Activated naive CD8-positive, alpha-beta T cell treated with anti-CD3 and anti-CD28 coated beads, Interleukin-2, amount 10 ng/mL, durations not matched to agents 7 days and 5 days (primary cell): ENCODE data around the gene HFE. TPM values are rescaled to one million over a fixed set of nuclear protein-coding genes. Genes with fewer than 3 reads are reported as not detected.
"Not testable (repeated sequence)": the region's sequence is repeated elsewhere in the genome, so short reads cannot be mapped to it uniquely, and the experiment has no call there.

Experiments used
- ATAC-seq: fragments of 150-1000 bp; cut with Tn5 transposase; one replicate; pipeline ENCODE4 v1.10.0; 2021; ENCODE audit warnings: low read depth, moderate library complexity
- POLR2A ChIA-PET: fragments of 350-600 bp; sonication (Branson Sonifier 250); formaldehyde crosslinking; loops from one replicate; lab custom pipeline; 2021; ENCODE audit warnings: antibody characterized with exemption; lab: Charles Lee
- DNase-seq: peaks from one replicate; pipeline ENCODE4 v3.0.0; 2021
- H3K27ac Mint-ChIP-seq: one replicate; pipeline ENCODE4 v1.8.0; 2022; ENCODE audit warnings: mild to moderate bottlenecking, mixed read lengths
- H3K27me3 Mint-ChIP-seq: one replicate; pipeline ENCODE4 v1.8.0; 2022; ENCODE audit warnings: mild to moderate bottlenecking, moderate library complexity, mixed read lengths
- H3K36me3 Mint-ChIP-seq: one replicate; pipeline ENCODE4 v1.8.0; 2021; ENCODE audit warnings: mild to moderate bottlenecking, mixed read lengths
- H3K4me1 Mint-ChIP-seq: one replicate; pipeline ENCODE4 v1.8.0; 2021; ENCODE audit warnings: mixed read lengths
- H3K4me3 Mint-ChIP-seq: one replicate; pipeline ENCODE4 v1.8.0; 2022; ENCODE audit warnings: mild to moderate bottlenecking, moderate library complexity, mixed read lengths
- H3K9me3 Mint-ChIP-seq: one replicate; pipeline ENCODE4 v1.8.0; 2021; ENCODE audit warnings: mixed read lengths
- total RNA-seq, 2 experiments: library from RNA; stranded (reverse); gene quantifications; one replicate each; pipeline ENCODE4 v1.2.3, GENCODE V29; 2021

HFE gene
- total RNA-seq, 2 experiments from 2014 or later, result 5.0 to 7.2 TPM

GRCh38 chr6:26104457-26105108 is 17.4 kb downstream of the HFE start:
- ATAC-seq (no peak), DNase-seq (peak; percentile 45)
- Mint-ChIP-seq H3K4me3 (peak overlapping the region; percentile 93), H3K4me1 (peaks cover 18% of the 10 kb centered on the region), H3K27me3 (no peaks in the 10 kb centered on the region), H3K27ac (peak overlapping the region; percentile 100), H3K9me3 (no peaks in the 10 kb centered on the region), H3K36me3 (no peaks in the 10 kb centered on the region)
- POLR2A ChIA-PET, result interaction anchor here (0.6 to 10.1 kb wide), 36 partner anchors 8 to 1788 kb away, joined by 3 to 252 read pairs (median 9); partner anchors contain the start of gene HFE

GRCh38 chr6:26105109-26105730 is 18.0 kb downstream of the HFE start:
- no peaks in the 10 kb centered on the region for H3K27me3 Mint-ChIP-seq
- DNase-seq (no peak), ATAC-seq (no peak)
- H3K36me3 Mint-ChIP-seq, result no peaks in the 10 kb centered on the region
- peaks cover 18% of the 10 kb centered on the region for H3K4me1 Mint-ChIP-seq
- no peak overlapping the region for H3K4me3 Mint-ChIP-seq
- peak overlapping the region; percentile 100 for H3K27ac Mint-ChIP-seq
- no peaks in the 10 kb centered on the region for H3K9me3 Mint-ChIP-seq
- POLR2A ChIA-PET, result interaction anchor here (0.6 to 10.1 kb wide), 22 partner anchors 8 to 1788 kb away, joined by 3 to 252 read pairs (median 18); a partner anchor contains a TSS

GRCh38 chr6:26105842-26106241 is 18.6 kb downstream of the HFE start:
- H3K4me3 Mint-ChIP-seq, result no peak overlapping the region
- POLR2A ChIA-PET, result interaction anchor here (1.1 to 9.1 kb wide), 6 partner anchors 10 to 128 kb away, joined by 3 to 252 read pairs (median 34); a partner anchor contains a TSS
- H3K4me1 Mint-ChIP-seq, result peaks cover 18% of the 10 kb centered on the region
- H3K27ac Mint-ChIP-seq, result no peak overlapping the region
- H3K9me3 Mint-ChIP-seq, result no peaks in the 10 kb centered on the region
- DNase-seq (no peak), ATAC-seq (no peak)
- H3K36me3 Mint-ChIP-seq, result no peaks in the 10 kb centered on the region
- no peaks in the 10 kb centered on the region for H3K27me3 Mint-ChIP-seq

- Mint-ChIP-seq H3K9me3 (no peaks in the 10 kb centered on the region), H3K4me1 (peaks cover 15% of the 10 kb centered on the region), H3K27ac (no peak overlapping the region), H3K36me3 (peaks cover 2% of the 10 kb centered on the region), H3K4me3 (no peak overlapping the region), H3K27me3 (no peaks in the 10 kb centered on the region)
- DNase-seq, result no peak
- no peak for ATAC-seq
- POLR2A ChIA-PET, result interaction anchor here (0.9 to 9.1 kb wide), 6 partner anchors 9 to 163 kb away, joined by 3 to 252 read pairs (median 4); a partner anchor contains a TSS
Measured at GRCh38 chr6:26107935-26108334, 20.7 kb downstream of the HFE start.

- Mint-ChIP-seq H3K36me3 (peaks cover 5% of the 10 kb centered on the region), H3K27ac (no peak overlapping the region)
- POLR2A ChIA-PET, result interaction anchor here (4.0 to 9.1 kb wide), 2 partner anchors 15 to 48 kb away, joined by 43 to 252 read pairs; a partner anchor contains a TSS
Measured at GRCh38 chr6:26109772-26110171, 22.5 kb downstream of the HFE start.

GRCh38 chr6:26113570-26113969 is 26.3 kb downstream of the HFE start:
- POLR2A ChIA-PET, result interaction anchor here (1.3 to 5.8 kb wide), 4 partner anchors 9 to 70 kb away, joined by 3 to 53 read pairs (median 5); a partner anchor contains a TSS
- Mint-ChIP-seq H3K27me3 (peaks cover 3% of the 10 kb centered on the region), H3K9me3 (no peaks in the 10 kb centered on the region), H3K27ac (no peak overlapping the region), H3K4me1 (peaks cover 23% of the 10 kb centered on the region), H3K36me3 (peaks cover 8% of the 10 kb centered on the region), H3K4me3 (no peak overlapping the region)
- no peak for DNase-seq
- ATAC-seq, result no peak

More at GRCh38 chr6:26109772-26110171, 22.5 kb downstream of the HFE start:
- Mint-ChIP-seq H3K4me3 (no peak overlapping the region), H3K4me1 (peaks cover 4% of the 10 kb centered on the region), H3K27me3 (peaks cover 3% of the 10 kb centered on the region), H3K9me3 (no peaks in the 10 kb centered on the region)
- ATAC-seq (no peak), DNase-seq (no peak)

- ATAC-seq (peak; percentile 71), DNase-seq (no peak)
- H3K9me3 Mint-ChIP-seq, result no peaks in the 10 kb centered on the region
- H3K4me1 Mint-ChIP-seq, result peaks cover 23% of the 10 kb centered on the region
- peak overlapping the region; percentile 36 for H3K4me3 Mint-ChIP-seq
- peak overlapping the region; percentile 66 for H3K27ac Mint-ChIP-seq
- peaks cover 9% of the 10 kb centered on the region for H3K36me3 Mint-ChIP-seq
- POLR2A ChIA-PET, result interaction anchor here (0.7 to 5.8 kb wide), 8 partner anchors 9 to 83 kb away, joined by 3 to 53 read pairs (median 5); a partner anchor contains a TSS
- peaks cover 3% of the 10 kb centered on the region for H3K27me3 Mint-ChIP-seq
Measured at GRCh38 chr6:26115226-26115625, 28.0 kb downstream of the HFE start.

GRCh38 chr6:26116267-26116666 is 29.0 kb downstream of the HFE start:
- ATAC-seq (no peak), DNase-seq (no peak)
- Mint-ChIP-seq H3K36me3 (peaks cover 12% of the 10 kb centered on the region), H3K4me1 (peaks cover 30% of the 10 kb centered on the region), H3K27ac (no peak overlapping the region), H3K4me3 (no peak overlapping the region), H3K9me3 (no peaks in the 10 kb centered on the region), H3K27me3 (peaks cover 3% of the 10 kb centered on the region)
- POLR2A ChIA-PET, result interaction anchor here (0.6 to 5.8 kb wide), 6 partner anchors 9 to 82 kb away, joined by 3 to 53 read pairs (median 4); a partner anchor contains a TSS

- DNase-seq (no peak), ATAC-seq (no peak)
- no peak overlapping the region for H3K4me3 Mint-ChIP-seq
- POLR2A ChIA-PET, result interaction anchor here (1.2 to 3.2 kb wide), 7 partner anchors 15 to 166 kb away, joined by 4 to 36 read pairs (median 6); a partner anchor contains a TSS
- no peaks in the 10 kb centered on the region for H3K27me3 Mint-ChIP-seq
- H3K36me3 Mint-ChIP-seq, result peaks cover 9% of the 10 kb centered on the region
- H3K9me3 Mint-ChIP-seq, result no peaks in the 10 kb centered on the region
- H3K4me1 Mint-ChIP-seq, result peaks cover 40% of the 10 kb centered on the region
- no peak overlapping the region for H3K27ac Mint-ChIP-seq
Measured at GRCh38 chr6:26118999-26119398, 31.8 kb downstream of the HFE start.

- not testable (repeated sequence) for ATAC-seq, DNase-seq, H3K4me3 Mint-ChIP-seq, H3K27me3 Mint-ChIP-seq, H3K9me3 Mint-ChIP-seq, H3K27ac Mint-ChIP-seq
- Mint-ChIP-seq H3K36me3 (peaks cover 16% of the 10 kb centered on the region), H3K4me1 (peaks cover 39% of the 10 kb centered on the region)
- POLR2A ChIA-PET, result interaction anchor here (0.6 to 3.2 kb wide), 12 partner anchors 11 to 476 kb away, joined by 3 to 36 read pairs (median 4); a partner anchor contains a TSS
Measured at GRCh38 chr6:26120115-26120514, 32.9 kb downstream of the HFE start.

- Mint-ChIP-seq H3K36me3 (peaks cover 18% of the 10 kb centered on the region), H3K4me1 (peaks cover 34% of the 10 kb centered on the region), H3K9me3 (no peaks in the 10 kb centered on the region), H3K27ac (peak overlapping the region; percentile 85), H3K27me3 (no peaks in the 10 kb centered on the region), H3K4me3 (no peak overlapping the region)
- POLR2A ChIA-PET, result interaction anchor here (0.6 to 3.2 kb wide), 8 partner anchors 12 to 475 kb away, joined by 3 to 36 read pairs (median 4); a partner anchor contains a TSS
- DNase-seq (no peak), ATAC-seq (no peak)
Measured at GRCh38 chr6:26120807-26121140, 33.5 kb downstream of the HFE start.

GRCh38 chr6:26121141-26122004 is 34.1 kb downstream of the HFE start:
- H3K36me3 Mint-ChIP-seq, result peaks cover 20% of the 10 kb centered on the region
- ATAC-seq (no peak), DNase-seq (no peak)
- POLR2A ChIA-PET, result interaction anchor here (0.7 to 19.0 kb wide), 11 partner anchors 14 to 1745 kb away, joined by 4 to 2352 read pairs (median 36); a partner anchor contains a TSS
- H3K27me3 Mint-ChIP-seq, result no peaks in the 10 kb centered on the region
- H3K9me3 Mint-ChIP-seq, result no peaks in the 10 kb centered on the region
- peak overlapping the region; percentile 59 for H3K4me3 Mint-ChIP-seq
- peak overlapping the region; percentile 85 for H3K27ac Mint-ChIP-seq
- peaks cover 29% of the 10 kb centered on the region for H3K4me1 Mint-ChIP-seq
